Measurements from ENCODE around the gene AP3S1.
"Not testable (repeated sequence)": the region's sequence is repeated elsewhere in the genome, so short reads cannot be mapped to it uniquely, and the experiment has no call there.

AP3S1 gene

GRCh38 chr5:115824983-115825382 lies 16.8 kb upstream of the AP3S1 start:
- not testable (repeated sequence) for DNase-seq (ENCODE audit: low read depth in 1 of 2, low spot score in 1 of 2)

DNA sequence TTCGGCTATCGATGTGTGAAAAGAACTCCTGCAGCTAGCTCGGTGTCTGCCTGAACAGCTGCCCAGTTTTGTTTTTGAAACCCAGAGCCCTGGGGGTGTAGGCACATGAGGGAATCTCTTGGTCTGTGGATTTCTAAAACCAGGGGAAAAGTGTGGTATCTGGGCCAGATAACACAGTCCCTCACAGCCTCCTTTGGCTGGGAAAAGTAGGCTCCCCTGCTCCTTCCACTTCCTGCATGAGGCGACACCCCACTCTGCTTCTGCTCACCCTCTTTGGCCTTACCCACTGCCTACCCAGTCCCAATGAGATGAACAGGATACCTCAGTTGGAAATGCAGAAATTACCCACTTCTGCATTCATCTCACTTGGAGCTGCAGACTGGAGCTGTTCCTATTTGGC lies 15.8 kb upstream of the AP3S1 start:
- no peak for DNase-seq (ENCODE audit: low read depth in 1 of 2, low spot score in 1 of 2)

GRCh38 chr5:115829913-115830312 lies 11.8 kb upstream of the AP3S1 start:
- DNase-seq (ENCODE audit: low read depth in 1 of 2, low spot score in 1 of 2), result no peak

DNA sequence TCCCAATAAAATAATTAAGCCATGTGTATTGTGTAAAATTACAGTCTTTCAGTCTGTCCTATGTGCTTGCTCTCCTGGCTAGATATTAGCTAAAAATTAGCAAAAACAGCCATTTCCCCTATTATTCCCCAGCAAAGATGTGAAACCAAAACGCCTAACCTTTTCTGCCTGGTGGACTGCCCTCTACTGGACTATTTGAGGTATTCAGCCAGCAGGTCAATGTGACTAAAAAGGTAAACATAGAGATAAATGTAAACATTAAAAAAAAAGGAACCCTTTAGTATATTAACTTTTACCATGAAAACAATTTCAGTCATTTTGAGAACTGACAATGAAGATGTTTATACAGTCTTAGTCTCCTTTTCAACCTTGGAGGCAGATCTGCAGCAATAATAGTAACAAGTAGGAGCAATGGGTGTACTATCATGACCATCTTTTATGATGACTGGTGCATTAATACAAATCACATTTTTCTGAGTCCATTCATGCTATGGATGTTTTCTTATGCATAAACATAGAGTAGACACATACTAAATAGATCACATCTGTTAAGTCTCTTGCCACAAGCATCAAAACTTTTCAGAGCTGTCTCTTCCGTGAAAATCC lies 10.5 kb upstream of the AP3S1 start:
- DNase-seq (ENCODE audit: low read depth in 1 of 2, low spot score in 1 of 2), result no peak

DNA sequence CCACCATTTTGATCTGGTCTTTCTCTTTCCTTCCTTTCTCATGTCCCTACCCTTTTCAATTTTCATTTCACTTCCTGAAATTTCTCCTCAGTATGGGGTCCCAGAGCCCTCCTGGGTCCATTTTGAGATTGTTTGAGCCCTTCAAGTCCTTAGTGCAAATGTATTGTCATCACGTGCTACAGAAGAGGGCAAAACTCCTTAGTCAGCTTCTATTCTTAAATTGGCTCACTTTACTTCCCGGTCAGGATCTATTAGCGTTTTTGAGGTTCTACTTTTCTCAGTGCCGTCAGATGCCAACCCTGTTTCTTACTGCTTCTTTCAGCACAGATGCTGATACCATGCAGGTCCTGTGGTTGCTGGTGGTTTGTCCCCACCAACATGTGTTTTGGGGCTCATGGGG lies 6.3 kb upstream of the AP3S1 start:
- DNase-seq (ENCODE audit: low read depth in 1 of 2, low spot score in 1 of 2), result no peak

- DNase-seq (ENCODE audit: low read depth in 1 of 2, low spot score in 1 of 2), result no peak
Observed at GRCh38 chr5:115838885-115839518, 2.7 kb upstream of the AP3S1 start.

DNA sequence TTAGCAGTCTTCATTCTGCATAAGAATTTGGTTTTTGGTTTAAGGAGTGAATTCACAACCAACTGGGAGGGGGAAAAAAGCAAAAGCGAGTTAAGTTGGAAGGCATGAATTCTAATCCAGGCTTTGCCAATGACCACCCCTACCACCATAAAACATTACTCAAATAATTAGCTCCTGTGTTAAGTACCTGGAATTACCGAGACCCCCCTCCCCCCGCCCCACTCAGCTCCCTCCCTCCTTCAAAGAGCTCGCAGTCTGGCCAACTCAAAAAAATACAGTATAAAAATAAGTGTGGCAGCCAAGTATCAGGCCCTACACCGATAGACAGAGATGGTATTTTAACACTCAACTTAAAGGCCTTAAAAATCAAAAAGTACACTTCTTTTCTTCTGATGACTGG lies 862 bp upstream of the AP3S1 start:
- no peak for DNase-seq (ENCODE audit: low read depth in 1 of 2, low spot score in 1 of 2)

DNA sequence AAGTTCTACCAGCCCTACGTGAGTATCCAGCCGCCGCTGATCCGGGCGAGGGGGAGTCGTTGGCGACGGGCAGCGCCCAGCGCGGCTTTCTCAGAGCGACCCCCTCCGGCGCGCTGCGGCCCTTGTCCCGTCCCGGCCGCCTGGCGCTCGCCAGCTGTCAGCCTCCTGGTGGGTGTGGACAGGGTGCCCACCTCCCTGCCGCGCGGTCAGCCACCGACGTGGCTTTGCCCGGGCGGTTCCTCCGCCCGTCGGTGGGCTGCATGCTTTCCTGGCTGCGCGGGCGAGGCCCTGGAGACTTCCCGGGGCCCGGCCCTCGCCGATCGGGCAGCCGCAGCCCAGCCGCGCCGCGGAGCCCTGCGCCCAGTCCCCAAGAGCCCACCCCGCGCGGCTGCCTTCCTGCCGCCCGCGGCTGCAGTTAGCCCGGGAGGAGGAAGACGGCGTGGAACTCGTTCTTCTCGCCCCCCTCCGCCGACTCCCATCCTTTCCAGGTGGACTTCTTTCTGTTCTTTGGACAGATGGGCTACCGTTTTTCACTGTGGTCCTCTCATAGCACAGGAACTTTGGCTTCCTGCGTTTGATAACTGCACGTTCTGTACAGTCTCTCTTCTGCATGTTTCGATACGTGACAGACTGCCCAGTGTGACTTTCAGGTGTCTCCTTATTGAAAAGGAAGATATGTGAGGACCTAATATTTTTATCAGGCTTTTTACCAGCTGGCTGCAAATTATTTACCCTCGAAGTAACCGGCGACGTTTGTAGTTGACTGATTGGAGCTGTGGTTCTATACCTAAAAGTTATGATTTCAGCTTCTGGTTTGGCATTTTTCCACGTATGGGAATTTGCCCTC lies 577 bp downstream of the AP3S1 start:
- no peak for DNase-seq (ENCODE audit: low read depth in 1 of 2, low spot score in 1 of 2)

- no peak for DNase-seq (ENCODE audit: low read depth in 1 of 2, low spot score in 1 of 2)
Observed at GRCh38 chr5:115842952-115843351, 1.2 kb downstream of the AP3S1 start.

GRCh38 chr5:115843444-115844130 lies 1.9 kb downstream of the AP3S1 start:
- no peak for DNase-seq (ENCODE audit: low read depth in 1 of 2, low spot score in 1 of 2)

DNA sequence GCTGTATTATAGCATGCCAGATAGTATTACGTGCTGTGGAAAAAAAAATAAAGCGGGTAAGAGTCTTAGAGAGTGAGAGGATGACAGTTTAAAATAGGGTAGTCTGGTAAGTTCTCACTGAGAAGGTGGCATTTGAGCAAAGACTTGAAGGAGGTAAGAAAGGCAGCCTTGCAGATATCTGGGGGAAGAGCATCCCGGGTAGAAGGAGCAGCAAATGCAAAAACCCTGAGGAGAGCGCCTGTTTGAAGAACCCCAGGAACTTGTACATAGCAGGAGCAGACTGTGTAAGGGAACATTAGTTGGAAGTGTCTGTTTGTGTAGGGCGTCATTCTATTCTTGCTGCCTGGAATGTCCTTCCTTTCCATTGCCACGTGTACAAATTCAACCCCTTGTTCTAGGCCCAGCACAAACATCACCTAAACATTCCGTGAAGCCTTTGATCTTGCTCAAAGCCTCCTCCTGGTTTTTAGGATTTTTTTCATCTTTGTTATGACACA lies 2.6 kb downstream of the AP3S1 start:
- DNase-seq (ENCODE audit: low read depth in 1 of 2, low spot score in 1 of 2), result no peak

GRCh38 chr5:115847290-115847689 lies 5.6 kb downstream of the AP3S1 start:
- no peak for DNase-seq (ENCODE audit: low read depth in 1 of 2, low spot score in 1 of 2)

DNA sequence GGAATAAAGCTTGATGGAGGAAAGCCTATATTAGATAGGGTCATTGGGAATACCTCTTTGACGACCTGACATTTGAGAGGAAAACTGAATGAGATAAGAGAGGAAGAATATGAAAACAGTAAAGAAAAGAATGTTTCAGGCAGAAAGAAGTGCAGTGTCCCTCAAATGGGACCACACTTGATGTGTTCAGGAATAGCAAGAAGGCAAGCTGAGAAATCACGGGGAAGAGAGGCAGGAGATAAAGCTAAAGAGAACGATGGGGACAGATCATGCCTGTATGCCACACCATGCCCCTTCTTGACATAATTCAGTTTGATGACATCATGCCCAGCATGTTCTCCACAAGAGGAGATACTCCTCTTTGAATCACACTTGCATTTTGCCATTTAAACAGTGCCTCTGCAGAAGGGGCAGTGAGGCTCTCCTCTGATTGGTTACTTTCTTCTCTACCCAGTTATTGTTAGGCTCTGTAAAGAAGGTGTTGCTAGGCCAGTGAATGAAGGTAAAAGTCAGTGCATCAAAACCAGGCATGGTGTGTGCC lies 7.6 kb downstream of the AP3S1 start:
- no peak for DNase-seq (ENCODE audit: low read depth in 1 of 2, low spot score in 1 of 2)

GRCh38 chr5:115850744-115851416 lies 9.1 kb downstream of the AP3S1 start:
- no peak for DNase-seq (ENCODE audit: low read depth in 1 of 2, low spot score in 1 of 2)

- DNase-seq (ENCODE audit: low read depth in 1 of 2, low spot score in 1 of 2), result no peak
Observed at GRCh38 chr5:115854139-115854538, 12.4 kb downstream of the AP3S1 start.

DNA sequence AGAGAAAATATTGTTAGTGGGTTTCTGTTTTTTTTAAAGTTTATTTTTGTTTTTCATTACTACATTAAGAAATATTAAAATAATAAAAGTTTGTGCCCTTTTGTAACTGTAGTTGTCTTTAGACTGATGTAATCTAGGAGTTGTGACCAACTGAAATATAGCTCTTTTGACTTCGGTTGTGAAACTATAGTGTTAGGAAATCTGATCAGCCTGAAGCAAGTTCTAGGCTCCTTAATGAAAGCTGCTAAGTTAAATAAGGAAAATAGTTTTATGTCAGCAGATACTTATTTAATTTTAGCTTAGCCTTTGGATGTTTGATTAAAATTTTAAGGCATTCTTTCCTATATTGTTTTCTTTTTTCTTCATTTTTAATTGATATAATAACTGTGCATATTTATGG lies 14.2 kb downstream of the AP3S1 start:
- DNase-seq (ENCODE audit: low read depth in 1 of 2, low spot score in 1 of 2), result no peak

- no peak for DNase-seq (ENCODE audit: low read depth in 1 of 2, low spot score in 1 of 2)
Observed at GRCh38 chr5:115857057-115857479, 15.3 kb downstream of the AP3S1 start.

GRCh38 chr5:115857626-115858349 lies 16.1 kb downstream of the AP3S1 start:
- no peak for DNase-seq (ENCODE audit: low read depth in 1 of 2, low spot score in 1 of 2)

- DNase-seq (ENCODE audit: low read depth in 1 of 2, low spot score in 1 of 2), result no peak
Observed at GRCh38 chr5:115858396-115858795, 16.7 kb downstream of the AP3S1 start.

DNA sequence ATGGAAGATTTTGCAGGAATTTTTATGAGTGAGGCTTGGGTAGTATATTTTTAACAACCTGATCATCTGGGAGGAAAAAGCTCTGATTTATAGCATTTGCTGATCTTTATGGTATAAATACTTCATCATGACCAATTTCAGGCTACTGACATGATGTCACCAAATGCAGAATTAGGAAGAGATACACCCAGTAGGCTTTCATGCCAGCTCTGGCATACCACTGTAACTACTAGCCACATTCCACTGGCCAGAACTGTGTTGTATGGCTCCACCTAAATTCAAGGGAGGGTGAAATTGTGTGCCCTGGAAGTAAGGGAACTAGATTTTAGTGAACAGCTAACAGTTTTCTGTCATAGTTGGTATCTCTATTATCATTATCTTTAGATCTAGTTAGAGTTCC lies 17.6 kb downstream of the AP3S1 start:
- no peak for DNase-seq (ENCODE audit: low read depth in 1 of 2, low spot score in 1 of 2)
